ENCODE results near the gene COBL.

Gene COBL

DNA sequence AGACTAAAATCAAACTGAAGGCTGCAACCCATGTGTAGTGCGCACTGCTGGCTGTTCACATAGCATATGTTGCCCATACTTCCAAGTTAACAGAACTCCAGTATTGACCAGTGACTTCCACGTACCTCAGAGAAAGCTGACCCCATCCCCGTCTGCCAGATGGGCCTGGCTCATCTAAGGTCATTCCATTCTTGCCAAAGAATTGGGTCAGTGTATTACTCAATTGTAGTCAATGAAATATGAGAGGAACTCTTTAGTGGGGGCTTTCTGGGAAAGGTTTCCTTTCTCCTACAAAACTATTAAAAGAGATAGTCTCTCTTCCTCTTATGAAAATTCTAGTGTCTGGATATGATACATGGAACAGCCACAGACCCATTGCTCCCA lies 238.6 kb downstream of the COBL start:
- no peak for DNase-seq (ENCODE audit: low read depth in 2 of 2)

DNA sequence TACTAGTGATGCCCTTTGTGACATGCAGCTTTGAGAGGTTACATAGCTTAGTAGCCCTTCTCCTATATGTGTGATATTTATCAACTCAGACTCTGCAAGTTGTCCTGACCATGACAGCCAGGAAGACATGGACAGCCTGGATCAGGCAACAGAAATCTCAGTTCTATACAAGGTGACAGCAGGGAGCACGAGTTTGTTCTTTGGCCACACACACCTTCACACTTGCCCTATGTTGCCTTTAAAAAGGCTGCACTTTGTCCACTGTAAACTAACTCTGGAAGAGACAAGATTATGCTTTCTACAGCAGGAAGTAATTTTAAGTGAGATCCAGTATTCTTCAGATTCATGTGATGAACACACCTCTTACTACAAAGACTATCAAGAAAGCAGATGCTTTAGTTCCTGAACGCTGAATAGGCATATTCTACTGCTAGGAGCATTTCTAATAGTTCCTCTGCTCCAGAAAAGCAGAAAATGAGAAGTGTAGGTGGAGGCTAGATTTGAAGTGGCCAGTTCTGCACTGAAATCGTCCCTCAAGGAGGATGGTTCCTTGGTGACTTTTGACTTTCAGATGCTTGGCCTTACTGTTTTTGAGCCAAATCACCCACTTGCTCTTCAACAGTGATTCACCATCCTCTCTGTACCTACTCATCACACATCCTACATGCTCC lies 239.2 kb downstream of the COBL start:
- no peak for DNase-seq (ENCODE audit: low read depth in 2 of 2)

DNA sequence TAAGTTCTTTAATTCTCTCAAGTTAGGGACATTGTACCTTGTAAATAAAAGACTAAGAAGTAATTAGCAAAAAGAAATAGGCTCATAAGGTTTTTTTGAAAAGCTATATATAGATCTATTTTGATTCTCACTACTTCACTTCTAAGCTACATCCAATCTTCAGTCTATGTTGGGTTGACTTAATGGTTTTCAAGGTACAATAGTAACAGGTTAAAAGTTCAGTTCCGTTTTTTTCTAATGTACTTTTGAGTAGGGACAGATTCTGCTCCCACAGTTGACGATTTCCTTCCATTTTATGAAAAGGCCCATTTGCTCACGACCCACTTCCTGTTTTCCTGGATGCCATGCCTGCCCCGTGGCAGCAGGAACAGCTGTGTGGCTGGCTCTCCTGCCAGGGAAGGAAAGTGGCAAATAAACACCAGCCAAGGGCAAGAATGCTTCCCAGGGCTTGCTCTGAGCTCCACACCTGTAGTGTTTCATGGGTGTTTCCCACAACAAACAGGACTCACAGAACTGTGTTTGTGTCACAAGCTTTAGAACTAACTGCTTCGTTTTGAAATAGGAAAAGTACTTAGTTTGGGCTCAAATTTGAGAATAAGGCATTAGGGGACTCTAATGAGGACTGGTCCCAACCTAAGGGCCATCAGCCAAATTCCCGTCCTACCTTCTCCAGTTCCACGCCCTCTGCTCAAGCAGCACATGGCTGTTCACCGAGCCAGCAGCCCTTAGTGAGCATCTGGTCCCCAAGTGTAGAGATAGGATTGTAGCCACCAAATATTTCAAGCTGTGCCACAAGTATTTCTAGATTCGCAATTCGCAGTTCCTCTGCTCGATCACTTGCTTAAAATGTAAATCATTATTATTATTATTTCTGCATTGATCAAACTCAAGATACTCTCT lies 240.7 kb downstream of the COBL start:
- no peak for DNase-seq (ENCODE audit: low read depth in 2 of 2)

DNA sequence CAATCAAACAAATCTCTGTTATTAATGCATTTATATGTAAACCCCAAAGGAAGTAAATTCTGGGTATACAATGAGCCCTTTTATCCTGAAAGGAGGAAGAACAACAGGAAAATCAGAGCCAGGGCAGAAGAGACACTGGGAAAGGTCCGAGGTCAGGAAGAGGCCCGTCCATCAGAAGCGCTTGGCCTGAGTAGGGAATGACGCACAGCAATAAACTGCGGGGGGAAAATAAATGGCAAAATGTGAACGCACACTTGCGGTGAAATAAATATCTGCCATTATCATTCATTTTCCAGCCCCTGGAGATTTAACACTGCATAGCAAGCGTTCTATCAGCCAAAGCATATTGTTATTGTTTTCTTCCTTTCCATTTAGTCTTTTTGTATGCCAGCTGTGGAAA lies 243.4 kb downstream of the COBL start:
- DNase-seq (ENCODE audit: low read depth in 2 of 2), result no peak

DNA sequence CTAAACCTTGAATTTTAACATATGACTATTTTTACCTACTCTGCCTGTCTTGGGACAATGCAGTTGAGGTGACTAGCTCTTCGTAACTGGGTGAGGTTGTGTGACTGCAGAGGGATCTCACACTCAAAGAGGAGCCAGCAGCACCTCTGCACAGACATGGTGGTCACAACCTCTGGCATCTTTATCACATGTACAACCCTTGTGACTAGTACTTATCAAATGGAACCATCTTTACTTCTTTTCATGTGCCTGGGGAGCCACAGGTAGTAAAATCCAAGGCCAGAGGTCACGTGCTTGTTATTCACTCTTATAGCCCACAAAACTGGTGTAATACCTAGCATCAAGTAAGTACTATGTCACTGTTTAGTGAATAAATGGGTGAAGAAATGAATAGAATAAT lies 244.3 kb downstream of the COBL start:
- DNase-seq (ENCODE audit: low read depth in 2 of 2), result no peak

DNA sequence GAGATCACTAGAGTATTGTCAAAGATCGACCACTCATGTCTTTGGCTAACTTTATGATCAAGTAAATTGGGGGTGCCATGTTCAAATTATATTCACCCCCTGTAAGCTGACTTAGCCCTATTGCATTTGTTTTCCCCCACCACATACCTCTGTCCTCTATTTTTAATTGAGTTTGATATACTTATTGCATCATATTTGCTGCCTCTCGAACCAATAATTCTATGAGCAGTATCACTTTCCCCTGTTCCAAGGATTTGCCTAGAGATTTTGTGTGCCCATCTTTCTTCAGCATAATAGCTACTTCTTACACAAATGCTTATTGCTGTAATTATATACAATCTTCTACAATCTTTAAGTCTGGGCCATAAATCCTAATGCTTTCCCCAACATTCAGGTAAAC lies 245.2 kb downstream of the COBL start:
- no peak for DNase-seq (ENCODE audit: low read depth in 2 of 2)

DNA sequence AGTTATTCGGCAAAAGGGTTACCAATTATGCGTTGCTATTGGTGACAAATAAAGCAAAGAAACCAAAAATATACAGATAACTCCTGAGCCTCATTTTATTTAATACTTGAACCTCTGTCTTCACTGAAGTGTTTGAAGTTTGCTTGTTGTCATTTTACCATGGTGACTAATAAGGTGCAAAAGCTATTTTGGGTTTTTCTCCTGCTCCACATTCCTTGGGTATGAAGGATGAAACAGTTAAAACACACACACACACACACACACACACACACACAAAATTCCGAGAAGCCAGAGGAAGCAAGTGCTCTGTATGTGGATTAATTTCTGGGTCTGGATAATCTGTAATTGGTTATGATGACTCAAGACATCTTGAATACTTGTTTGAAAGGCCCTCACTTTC lies 246.5 kb downstream of the COBL start:
- no peak for DNase-seq (ENCODE audit: low read depth in 2 of 2)

DNA sequence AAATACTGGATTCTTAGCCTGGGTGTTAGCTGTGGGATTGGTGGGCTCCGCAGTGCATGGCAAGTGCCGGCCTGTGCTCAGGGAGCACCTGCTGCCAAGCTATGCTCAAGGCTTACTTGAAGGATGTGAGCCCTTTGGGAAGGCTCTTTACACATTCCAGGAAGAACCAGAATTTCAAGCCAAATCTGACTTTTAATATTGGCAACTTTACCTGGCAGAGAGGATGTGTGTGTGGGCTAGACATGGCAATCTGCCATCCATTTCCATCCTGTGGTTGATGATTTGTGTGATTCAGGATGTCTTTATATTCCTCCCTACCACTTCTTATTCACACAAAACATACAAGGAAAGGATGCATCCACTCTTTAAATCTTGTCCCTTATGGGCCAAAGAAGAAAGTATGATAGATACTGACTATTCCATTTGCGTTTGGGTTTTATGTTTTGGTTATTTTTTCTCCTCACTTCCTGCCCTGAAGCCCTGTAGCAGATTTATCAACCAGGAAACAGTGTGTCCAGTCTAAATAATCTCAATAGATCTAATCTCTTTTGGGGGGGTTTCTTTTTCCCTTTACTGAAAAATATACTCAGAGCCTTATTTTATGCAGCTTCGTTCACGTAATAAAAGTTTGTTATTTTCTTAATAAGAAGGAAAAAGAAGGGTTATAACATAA lies 247.1 kb downstream of the COBL start:
- no peak for DNase-seq (ENCODE audit: low read depth in 2 of 2)

DNA sequence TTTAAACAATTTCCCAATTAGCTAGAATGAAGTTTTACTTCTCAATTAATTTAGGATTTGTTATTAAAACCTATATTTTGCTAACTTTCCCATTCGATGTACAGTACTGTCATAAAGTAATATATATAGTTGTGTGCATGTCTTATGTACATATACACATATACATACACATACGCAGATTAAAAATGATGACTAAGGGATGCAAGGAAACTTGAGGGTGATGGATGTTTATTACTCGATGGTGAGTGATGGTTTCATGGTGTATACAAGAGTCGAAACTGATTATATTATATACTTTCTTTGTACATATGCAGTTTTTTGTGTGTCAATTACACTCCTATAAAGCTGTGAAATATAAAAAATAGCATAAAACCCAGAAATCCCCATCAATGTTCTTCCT lies 248.2 kb downstream of the COBL start:
- no peak for DNase-seq (ENCODE audit: low read depth in 2 of 2)

DNA sequence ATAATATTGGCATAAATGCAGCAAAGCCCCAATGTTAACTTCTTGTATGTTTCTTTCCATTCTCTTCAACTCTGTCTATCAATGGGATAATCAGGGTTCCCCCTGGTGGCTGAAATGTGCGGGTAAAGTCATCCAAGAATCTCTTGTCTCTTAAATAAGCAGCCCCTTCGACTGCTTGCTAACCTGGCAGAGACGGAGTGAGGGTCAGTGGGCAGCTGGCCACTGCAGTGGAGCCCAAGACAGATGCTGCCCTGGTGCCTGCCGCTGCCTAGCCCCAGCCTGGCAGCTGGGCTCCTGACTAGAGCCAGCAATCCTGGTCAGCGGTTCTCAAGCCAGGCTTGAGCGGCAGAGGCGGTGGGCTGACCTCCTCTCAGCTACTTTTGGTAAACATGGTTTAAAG lies 248.9 kb downstream of the COBL start:
- DNase-seq (ENCODE audit: low read depth in 2 of 2), result peak; percentile 21 to 34

DNA sequence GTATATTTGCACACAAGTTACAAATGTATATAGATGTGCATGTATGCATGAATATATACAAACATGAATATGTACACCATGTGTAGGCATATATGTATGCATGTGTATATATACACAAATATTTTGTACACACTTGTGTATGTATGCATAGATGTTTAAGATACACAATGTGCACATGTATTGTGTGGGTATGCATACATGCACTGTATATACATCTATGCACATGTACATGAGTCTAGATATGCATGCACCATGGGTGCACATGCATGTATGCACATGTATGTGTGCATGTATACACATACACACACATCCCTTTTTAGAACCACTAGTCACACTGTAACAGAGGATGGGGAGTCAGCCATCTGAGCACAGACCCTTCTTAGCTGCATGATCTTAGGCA lies 249.4 kb downstream of the COBL start:
- DNase-seq (ENCODE audit: low read depth in 2 of 2), result no peak

DNA sequence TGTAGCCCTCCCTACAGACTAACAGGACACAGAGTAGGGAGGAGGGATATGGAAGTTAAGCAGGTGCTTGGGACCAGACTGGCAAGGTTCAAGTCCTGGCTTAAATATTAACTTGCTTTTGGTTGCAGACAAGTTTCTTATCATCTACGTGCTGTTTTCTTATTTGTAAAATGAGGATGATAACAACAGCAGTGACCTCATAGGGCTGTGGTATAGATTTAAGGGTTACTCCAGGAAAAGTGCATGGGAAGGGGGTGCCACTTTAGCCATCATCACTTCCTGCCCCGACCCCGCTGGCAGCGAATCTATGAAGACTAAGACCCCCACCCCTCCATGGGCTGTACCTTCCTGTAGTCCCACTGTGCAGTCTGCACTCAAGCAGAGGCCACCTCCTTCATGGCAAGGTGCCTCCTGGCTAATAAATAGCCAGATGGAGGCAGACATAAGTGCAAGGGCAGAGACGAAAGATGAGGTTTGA lies 250.2 kb downstream of the COBL start:
- DNase-seq (ENCODE audit: low read depth in 2 of 2), result no peak

DNA sequence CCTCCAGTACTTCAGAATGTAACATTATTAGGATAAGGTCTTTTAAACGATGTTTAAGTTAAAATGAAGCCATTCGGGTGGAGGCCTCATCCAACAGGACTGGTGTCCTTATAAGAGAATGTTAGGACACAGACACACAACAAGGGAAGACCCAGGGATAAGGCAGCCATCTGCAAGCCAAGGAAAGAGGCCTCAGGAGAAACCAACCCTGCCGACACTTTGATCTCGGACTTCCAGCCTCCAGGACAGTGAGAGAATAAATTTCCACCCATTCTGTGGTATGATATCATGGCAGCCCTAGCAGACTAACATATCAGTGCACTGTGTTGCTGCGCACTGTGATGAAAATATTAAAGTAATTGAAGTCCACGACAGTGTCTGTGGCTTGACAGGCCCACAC lies 250.8 kb downstream of the COBL start:
- no peak for DNase-seq (ENCODE audit: low read depth in 2 of 2)

DNA sequence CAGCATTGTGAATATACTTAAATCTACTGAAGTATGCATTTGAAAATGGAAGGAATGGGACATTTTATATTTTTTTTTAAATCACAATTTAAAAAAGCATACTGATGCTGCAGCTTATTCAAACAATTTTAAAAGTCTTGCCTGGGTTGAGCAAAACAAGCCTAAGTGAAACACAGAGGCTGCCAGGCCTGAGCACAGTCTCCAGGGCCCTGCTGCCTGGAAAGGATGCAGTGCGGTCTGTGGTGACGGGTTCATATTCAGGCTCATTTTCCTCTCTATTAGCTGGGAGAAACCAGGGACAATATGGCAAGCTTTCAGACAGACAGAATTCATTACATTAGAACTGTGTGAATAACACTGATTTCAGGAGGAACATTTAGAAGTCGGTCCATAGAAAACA lies 251.9 kb downstream of the COBL start:
- DNase-seq (ENCODE audit: low read depth in 2 of 2), result no peak

DNA sequence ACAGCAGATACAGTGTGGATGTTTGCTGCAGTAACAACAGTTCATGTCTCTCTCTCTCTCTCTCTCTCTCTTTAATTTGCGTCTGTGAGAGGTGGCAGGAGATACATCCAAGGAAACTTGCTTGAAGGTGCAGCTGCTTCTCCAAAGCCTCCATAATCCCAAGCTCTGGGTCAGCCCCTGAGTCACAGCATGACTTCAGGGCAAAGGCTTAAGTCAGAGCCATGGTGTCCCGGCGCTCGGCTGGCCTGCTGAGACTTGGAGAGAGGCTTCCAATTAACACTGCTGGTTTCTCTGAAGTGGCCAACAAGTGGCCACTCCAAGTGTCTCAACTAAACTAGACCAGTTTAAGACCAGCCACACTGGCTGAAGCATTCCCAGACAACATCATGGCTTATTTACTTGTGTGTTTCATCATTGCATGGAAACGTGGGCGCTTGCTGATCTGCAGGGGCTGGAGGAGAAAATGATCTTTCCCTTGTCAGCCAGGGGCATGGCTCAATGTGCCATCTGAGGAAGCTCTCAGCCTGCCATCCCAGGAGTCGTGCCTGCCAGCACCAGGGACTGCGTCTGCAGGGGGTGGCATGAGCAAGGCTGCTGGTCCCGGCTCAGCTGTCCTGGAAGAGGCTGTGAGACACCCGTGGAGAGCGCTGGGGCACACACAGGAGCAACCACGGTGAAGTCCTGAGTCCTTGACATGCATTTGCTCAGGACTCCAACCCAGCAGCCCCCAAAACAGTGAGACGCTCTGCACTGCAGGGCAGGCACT lies 254.2 kb downstream of the COBL start:
- no peak for DNase-seq (ENCODE audit: low read depth in 2 of 2)

DNA sequence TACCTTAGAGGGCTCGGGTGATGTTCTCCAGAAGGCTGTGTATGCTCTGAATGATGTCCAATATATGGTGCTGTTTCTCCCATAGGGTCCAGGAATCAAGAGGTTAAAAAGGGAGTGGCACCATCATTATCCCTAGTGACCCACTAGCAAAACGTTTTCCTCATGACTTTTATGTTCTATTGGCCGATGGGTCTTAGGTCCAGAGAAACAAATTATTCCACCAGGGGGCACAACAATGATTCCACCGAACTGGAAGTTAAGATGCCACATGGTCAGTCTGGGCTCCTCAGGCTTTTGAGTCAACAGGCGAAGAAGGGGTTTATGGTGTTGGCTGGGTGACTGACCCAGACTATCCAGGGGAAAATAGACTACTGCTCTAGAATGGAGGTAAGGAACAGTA lies 256.1 kb downstream of the COBL start:
- DNase-seq (ENCODE audit: low read depth in 2 of 2), result no peak

DNA sequence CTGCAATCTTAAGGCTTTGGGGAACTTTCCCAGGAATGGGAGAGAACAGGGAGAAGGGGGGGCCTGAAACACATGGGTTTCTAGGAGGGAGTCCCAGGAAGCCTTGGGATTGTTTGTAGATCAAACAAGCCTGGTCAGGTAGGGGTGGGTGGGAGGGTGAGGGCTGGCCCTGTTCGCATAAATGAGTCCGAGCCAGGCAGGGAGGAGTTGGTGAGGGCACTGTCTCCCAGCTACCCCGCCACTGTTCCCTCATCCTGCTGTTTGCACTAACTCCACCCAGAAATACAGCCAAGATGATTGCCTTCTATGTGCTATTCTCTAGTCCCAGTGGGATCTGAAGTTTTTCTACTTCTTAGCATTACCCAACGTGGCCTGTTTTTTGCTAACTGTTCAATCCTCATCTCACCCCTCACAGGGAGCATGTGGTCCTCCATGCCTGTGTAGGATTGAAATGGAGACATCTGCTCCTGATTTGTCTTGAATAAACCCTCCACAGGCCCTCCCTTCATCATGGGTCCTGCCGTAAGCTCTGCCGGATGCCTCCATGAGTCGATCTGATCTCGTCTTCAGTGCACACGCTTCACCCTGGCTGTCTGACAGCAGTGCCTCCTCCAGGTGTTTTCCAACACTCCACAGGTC lies 257.0 kb downstream of the COBL start:
- DNase-seq (ENCODE audit: low read depth in 2 of 2), result no peak

DNA sequence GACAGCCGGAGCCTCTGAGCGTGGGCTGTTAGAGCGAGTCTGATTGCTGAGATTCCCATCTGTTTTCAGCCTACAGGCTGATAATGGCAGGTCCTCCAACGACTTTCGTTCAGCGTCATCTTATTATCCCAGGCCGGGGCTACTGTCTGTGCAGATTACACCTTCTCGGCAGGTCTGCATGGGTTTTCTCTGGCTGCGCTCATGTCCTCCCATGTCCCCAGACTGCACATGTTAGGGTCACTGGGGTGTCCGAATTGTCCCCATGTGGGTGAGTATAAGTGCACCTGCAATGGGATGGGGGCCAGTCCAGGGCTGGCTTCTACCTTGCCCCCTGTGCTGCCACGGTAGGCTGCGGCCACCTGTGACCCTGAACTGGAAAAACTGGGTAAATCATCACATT lies 257.8 kb downstream of the COBL start:
- no peak for DNase-seq (ENCODE audit: low read depth in 2 of 2)

DNA sequence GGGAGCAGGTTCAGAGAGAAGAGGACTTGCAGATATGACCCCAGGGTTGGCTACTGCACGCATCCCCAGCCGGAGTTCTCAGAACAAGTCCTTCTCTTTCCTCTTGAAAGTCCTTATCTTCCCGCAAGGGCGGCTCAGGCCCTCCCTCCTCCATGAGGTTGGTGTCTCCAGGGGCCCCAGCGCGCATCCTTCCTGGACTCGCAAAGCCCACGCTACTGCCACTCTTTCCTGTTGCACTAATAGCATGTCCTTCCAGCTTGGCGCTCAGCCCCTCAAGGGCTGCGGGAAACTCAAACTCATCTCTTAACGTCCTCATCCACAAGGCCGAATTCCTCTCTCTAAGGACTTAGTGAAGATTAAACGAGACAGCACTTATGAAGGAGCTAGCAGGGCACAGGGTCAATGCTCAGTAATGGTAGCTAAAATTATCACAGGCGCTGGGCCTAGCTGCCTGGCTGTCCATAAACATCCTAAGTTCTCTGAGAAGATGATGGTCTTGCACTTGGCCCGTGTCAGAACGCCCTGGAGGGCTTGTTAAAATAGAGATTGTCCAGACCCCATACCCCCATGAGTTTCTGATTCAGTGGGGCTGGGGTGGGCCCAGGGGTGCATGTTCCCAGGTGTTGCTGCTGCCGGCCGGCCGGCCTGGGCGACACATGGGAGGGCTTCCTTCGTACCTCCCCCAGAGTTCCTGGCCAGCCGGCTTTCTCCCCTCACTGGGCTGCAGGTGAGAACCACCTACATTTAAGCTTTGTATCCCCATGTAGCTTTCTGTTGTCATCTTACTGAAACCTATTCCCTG lies 261.4 kb downstream of the COBL start:
- DNase-seq (ENCODE audit: low read depth in 2 of 2), result no peak

DNA sequence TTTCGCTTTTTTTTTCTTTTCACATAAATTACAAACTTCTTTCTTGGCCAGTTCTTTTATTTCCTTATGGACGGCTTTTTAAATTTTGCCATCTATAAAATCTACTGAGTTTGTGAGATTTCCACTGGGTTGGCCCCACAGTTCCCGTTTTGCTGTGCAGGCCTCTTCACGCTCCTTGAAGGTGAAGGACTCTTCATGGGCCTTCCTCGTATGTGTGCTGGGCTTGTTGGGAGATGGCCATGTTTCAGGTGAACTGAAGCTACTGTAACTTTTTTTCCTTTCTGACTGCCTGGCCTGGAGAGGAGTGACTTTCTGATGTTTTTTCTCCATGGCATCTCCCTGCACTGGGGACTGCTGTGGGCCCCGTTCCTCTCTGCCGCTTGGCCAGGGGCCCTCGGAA lies 262.4 kb downstream of the COBL start:
- no peak for DNase-seq (ENCODE audit: low read depth in 2 of 2)
